Activated CD4-positive, alpha-beta memory T cell treated with anti-CD3 and anti-CD28 coated beads for 36 hours (primary cell): ENCODE results near the gene PRR5L. TPM values are rescaled to one million over a fixed set of nuclear protein-coding genes. Genes with fewer than 3 reads are reported as not detected.
A peak's percentile ranks its signal among the peaks of the same experiment; 100 is the strongest.

Experiments
- CTCF ChIA-PET: fragments of 350-600 bp; sonication (Branson Sonifier 250); formaldehyde crosslinking; loops from one replicate; lab custom pipeline; 2021; ENCODE audit warnings: antibody characterized with exemption, inconsistent platforms; lab: Charles Lee
- POLR2A ChIA-PET: fragments of 350-600 bp; sonication (Branson Sonifier 250); formaldehyde crosslinking; loops from one replicate; lab custom pipeline; 2021; ENCODE audit warnings: antibody characterized with exemption; lab: Charles Lee
- DNase-seq: peaks from one replicate; pipeline ENCODE4 v3.0.0-alpha.2; 2020
- H3K27ac Mint-ChIP-seq: one replicate; pipeline ENCODE4 v1.8.0; 2021; ENCODE audit warnings: mixed read lengths
- H3K27me3 Mint-ChIP-seq: one replicate; pipeline ENCODE4 v1.8.0; 2021; ENCODE audit warnings: mixed read lengths
- H3K36me3 Mint-ChIP-seq: one replicate; pipeline ENCODE4 v1.8.0; 2021; ENCODE audit warnings: mixed read lengths
- H3K4me1 Mint-ChIP-seq: one replicate; pipeline ENCODE4 v1.8.0; 2021; ENCODE audit warnings: low read depth, mixed read lengths
- H3K4me3 Mint-ChIP-seq: one replicate; pipeline ENCODE4 v1.8.0; 2021; ENCODE audit warnings: mild to moderate bottlenecking, mixed read lengths
- H3K9me3 Mint-ChIP-seq: one replicate; pipeline ENCODE4 v1.8.0; 2021; ENCODE audit warnings: mixed read lengths
- intact Hi-C: fragments of 100-400 bp; cut with micrococcal nuclease; formaldehyde crosslinking; loops from one replicate; pipeline ENCODE4 v1.15.1; 2023
- total RNA-seq, 2 experiments: library from RNA; stranded (reverse); gene quantifications; one replicate each; pipeline ENCODE4 v1.2.3, GENCODE V29; 2021

PRR5L gene
- total RNA-seq, 2 experiments from 2014 or later, result 42.7 to 43.6 TPM

GRCh38 chr11:36380296-36381014, 84.4 kb downstream of the PRR5L start:
- peaks cover 64% of the 10 kb centered on the region for H3K4me1 Mint-ChIP-seq
- intact Hi-C loops, result no loop called here
- peaks cover 8% of the 10 kb centered on the region for H3K27me3 Mint-ChIP-seq
- H3K4me3 Mint-ChIP-seq, result peak overlapping the region; percentile 92
- peaks cover 59% of the 10 kb centered on the region for H3K36me3 Mint-ChIP-seq
- DNase-seq, result no peak
- no peaks in the 10 kb centered on the region for H3K9me3 Mint-ChIP-seq
- POLR2A ChIA-PET, result interaction anchor here (1.0 to 1.3 kb wide), 3 partner anchors 8 to 29 kb away, joined by 3 to 5 read pairs (median 3); no protein-coding TSS in a partner anchor
- peak overlapping the region; percentile 84 for H3K27ac Mint-ChIP-seq
- CTCF ChIA-PET, result interaction anchor here (1.0 to 2.6 kb wide), 7 partner anchors 20 to 112 kb away, joined by 3 to 15 read pairs (median 4); no protein-coding TSS in a partner anchor

- peaks cover 64% of the 10 kb centered on the region for H3K4me1 Mint-ChIP-seq
- H3K9me3 Mint-ChIP-seq, result no peaks in the 10 kb centered on the region
- peaks cover 59% of the 10 kb centered on the region for H3K36me3 Mint-ChIP-seq
- ChIA-PET POLR2A (interaction anchor here (1.0 to 1.3 kb wide), 3 partner anchors 9 to 29 kb away, joined by 3 to 5 read pairs (median 3); no protein-coding TSS in a partner anchor), CTCF (interaction anchor here (1.0 to 2.6 kb wide), 8 partner anchors 13 to 112 kb away, joined by 3 to 15 read pairs (median 4); no protein-coding TSS in a partner anchor)
- intact Hi-C loops, result no loop called here
- H3K27me3 Mint-ChIP-seq, result peaks cover 8% of the 10 kb centered on the region
- DNase-seq, result no peak
- H3K27ac Mint-ChIP-seq, result peak overlapping the region; percentile 38
- peak overlapping the region; percentile 92 for H3K4me3 Mint-ChIP-seq
Observed at GRCh38 chr11:36381015-36381360, 84.9 kb downstream of the PRR5L start.

GRCh38 chr11:36383195-36383594, 87.1 kb downstream of the PRR5L start:
- Mint-ChIP-seq H3K27me3 (peaks cover 3% of the 10 kb centered on the region), H3K27ac (peak overlapping the region; percentile 38), H3K4me1 (peaks cover 71% of the 10 kb centered on the region), H3K9me3 (no peaks in the 10 kb centered on the region), H3K4me3 (no peak overlapping the region), H3K36me3 (peaks cover 49% of the 10 kb centered on the region)
- CTCF ChIA-PET, result interaction anchor here (1.2 to 1.8 kb wide), 2 partner anchors 31 to 37 kb away, joined by 4 to 5 read pairs; no protein-coding TSS in a partner anchor
- intact Hi-C loops, result no loop called here
- DNase-seq, result no peak
- POLR2A ChIA-PET, result interaction anchor here (1.2 kb wide), 1 partner anchor 22 kb away, joined by 3 read pairs; no protein-coding TSS in a partner anchor

GRCh38 chr11:36385121-36385970, 89.3 kb downstream of the PRR5L start:
- intact Hi-C loops, result loop anchor here (2.0 kb wide), 1 partner anchor 55 kb away; no protein-coding TSS in a partner anchor
- Mint-ChIP-seq H3K27me3 (no peaks in the 10 kb centered on the region), H3K27ac (peak overlapping the region; percentile 73), H3K4me3 (peak overlapping the region; percentile 5), H3K36me3 (peaks cover 32% of the 10 kb centered on the region), H3K9me3 (no peaks in the 10 kb centered on the region), H3K4me1 (peaks cover 70% of the 10 kb centered on the region)
- CTCF ChIA-PET, result interaction anchor here (1.3 kb wide), 1 partner anchor 9 kb away, joined by 5 read pairs; no protein-coding TSS in a partner anchor
- peak; percentile 55 for DNase-seq
- POLR2A ChIA-PET, result interaction anchor here (0.6 to 1.3 kb wide), 3 partner anchors 8 to 32 kb away, joined by 3 to 4 read pairs (median 3); no protein-coding TSS in a partner anchor

- no peak overlapping the region for H3K27ac Mint-ChIP-seq
- no peaks in the 10 kb centered on the region for H3K27me3 Mint-ChIP-seq
- POLR2A ChIA-PET, result interaction anchor here (1.1 kb wide), 1 partner anchor 9 kb away, joined by 4 read pairs; no protein-coding TSS in a partner anchor
Observed at GRCh38 chr11:36386411-36386810, 90.3 kb downstream of the PRR5L start.

GRCh38 chr11:36388071-36388470, 92.0 kb downstream of the PRR5L start:
- H3K4me1 Mint-ChIP-seq, result peaks cover 83% of the 10 kb centered on the region
- peak overlapping the region; percentile 96 for H3K27ac Mint-ChIP-seq
- ChIA-PET POLR2A (interaction anchor here (3.3 kb wide), 1 partner anchor 11 kb away, joined by 20 read pairs; no protein-coding TSS in a partner anchor), CTCF (interaction anchor here (0.5 to 3.1 kb wide), 2 partner anchors 11 to 86 kb away, joined by 3 to 13 read pairs; no protein-coding TSS in a partner anchor)
- intact Hi-C loops, result no loop called here
- peaks cover 13% of the 10 kb centered on the region for H3K36me3 Mint-ChIP-seq
- H3K9me3 Mint-ChIP-seq, result no peaks in the 10 kb centered on the region
- H3K4me3 Mint-ChIP-seq, result no peak overlapping the region
- DNase-seq, result no peak
- no peaks in the 10 kb centered on the region for H3K27me3 Mint-ChIP-seq

More at GRCh38 chr11:36386411-36386810, 90.3 kb downstream of the PRR5L start:
- DNase-seq, result no peak
- no peaks in the 10 kb centered on the region for H3K9me3 Mint-ChIP-seq
- intact Hi-C loops, result no loop called here
- no peak overlapping the region for H3K4me3 Mint-ChIP-seq
- H3K4me1 Mint-ChIP-seq, result peaks cover 76% of the 10 kb centered on the region
- CTCF ChIA-PET, result no interaction called here
- peaks cover 25% of the 10 kb centered on the region for H3K36me3 Mint-ChIP-seq

- peaks cover 88% of the 10 kb centered on the region for H3K4me1 Mint-ChIP-seq
- H3K36me3 Mint-ChIP-seq, result peaks cover 12% of the 10 kb centered on the region
- no peaks in the 10 kb centered on the region for H3K27me3 Mint-ChIP-seq
- peak overlapping the region; percentile 96 for H3K27ac Mint-ChIP-seq
- H3K9me3 Mint-ChIP-seq, result no peaks in the 10 kb centered on the region
- ChIA-PET CTCF (interaction anchor here (3.1 kb wide), 1 partner anchor 11 kb away, joined by 13 read pairs; no protein-coding TSS in a partner anchor), POLR2A (interaction anchor here (0.8 to 3.3 kb wide), 3 partner anchors 12 to 99 kb away, joined by 4 to 20 read pairs (median 5); no protein-coding TSS in a partner anchor)
- intact Hi-C loops, result loop anchor here (1.0 kb wide), 1 partner anchor 11 kb away; no protein-coding TSS in a partner anchor
- no peak overlapping the region for H3K4me3 Mint-ChIP-seq
- DNase-seq, result no peak
Observed at GRCh38 chr11:36388951-36389350, 92.9 kb downstream of the PRR5L start.

- Mint-ChIP-seq H3K36me3 (peaks cover 10% of the 10 kb centered on the region), H3K4me3 (peak overlapping the region; percentile 26), H3K9me3 (no peaks in the 10 kb centered on the region), H3K4me1 (peaks cover 88% of the 10 kb centered on the region), H3K27ac (peak overlapping the region; percentile 96), H3K27me3 (no peaks in the 10 kb centered on the region)
- POLR2A ChIA-PET, result interaction anchor here (0.7 to 3.3 kb wide), 4 partner anchors 9 to 1229 kb away, joined by 4 to 20 read pairs (median 5); no protein-coding TSS in a partner anchor
- CTCF ChIA-PET, result interaction anchor here (3.1 kb wide), 1 partner anchor 12 kb away, joined by 13 read pairs; no protein-coding TSS in a partner anchor
- DNase-seq, result peak; percentile 63
- intact Hi-C loops, result loop anchor here (1.0 to 10.0 kb wide), 4 partner anchors 12 to 355 kb away; no protein-coding TSS in a partner anchor
Observed at GRCh38 chr11:36389811-36390210, 93.7 kb downstream of the PRR5L start.

- peak; percentile 68 for DNase-seq
- peaks cover 82% of the 10 kb centered on the region for H3K4me1 Mint-ChIP-seq
- no peaks in the 10 kb centered on the region for H3K27me3 Mint-ChIP-seq
- H3K36me3 Mint-ChIP-seq, result peaks cover 13% of the 10 kb centered on the region
- no peaks in the 10 kb centered on the region for H3K9me3 Mint-ChIP-seq
- POLR2A ChIA-PET, result no interaction called here
- peak overlapping the region; percentile 36 for H3K4me3 Mint-ChIP-seq
- H3K27ac Mint-ChIP-seq, result peak overlapping the region; percentile 96
- CTCF ChIA-PET, result interaction anchor here (0.6 kb wide), 1 partner anchor 24 kb away, joined by 3 read pairs; no protein-coding TSS in a partner anchor
- intact Hi-C loops, result loop anchor here (1.0 to 10.0 kb wide), 4 partner anchors 18 to 354 kb away; no protein-coding TSS in a partner anchor
Observed at GRCh38 chr11:36390963-36391471, 94.9 kb downstream of the PRR5L start.

- peaks cover 74% of the 10 kb centered on the region for H3K4me1 Mint-ChIP-seq
- intact Hi-C loops, result loop anchor here (5.0 to 10.0 kb wide), 3 partner anchors 60 to 353 kb away; no protein-coding TSS in a partner anchor
- DNase-seq, result no peak
- no peak overlapping the region for H3K4me3 Mint-ChIP-seq
- H3K27ac Mint-ChIP-seq, result peak overlapping the region; percentile 96
- H3K36me3 Mint-ChIP-seq, result peaks cover 15% of the 10 kb centered on the region
- ChIA-PET POLR2A (no interaction called here), CTCF (no interaction called here)
- H3K27me3 Mint-ChIP-seq, result no peaks in the 10 kb centered on the region
- H3K9me3 Mint-ChIP-seq, result no peaks in the 10 kb centered on the region
Observed at GRCh38 chr11:36392196-36392595, 96.1 kb downstream of the PRR5L start.
